Vagina (tissue), 2 donors: ENCODE data around the gene GLI3.

ENCODE experiments used
- POLR2A ChIP-seq, 2 donors: fragments of 450-650 bp; IDR thresholded peaks; one replicate each; pipeline ENCODE4 v1.6.1; 2017; ENCODE audit warnings: antibody characterized with exemption in 2 of 2, mild to moderate bottlenecking in 2 of 2, moderate library complexity in 2 of 2
- POLR2AphosphoS5 ChIP-seq, 2 donors: sonication (generic); formaldehyde crosslinking; IDR thresholded peaks; one replicate each; pipeline ENCODE4 v1.9.0; 2017; ENCODE audit warnings: antibody characterized with exemption in 2 of 2, mild to moderate bottlenecking in 2 of 2, low read depth in 1 of 2; ENCODE audit not compliant: insufficient read depth in 1 of 2
- TF ChIP-seq, protein P1 (sequence below), 3 experiments: fragments of 450-650 bp in 2 of 3; fragments of 200-600 bp in 1 of 3; sonication (generic) in 1 of 3; IDR thresholded peaks; one replicate each; pipeline ENCODE4 v1.5.1; 2017 to 2019; ENCODE audit warnings: antibody characterized with exemption in 3 of 3, mild to moderate bottlenecking in 2 of 3, moderate library complexity in 2 of 3

DNA sequence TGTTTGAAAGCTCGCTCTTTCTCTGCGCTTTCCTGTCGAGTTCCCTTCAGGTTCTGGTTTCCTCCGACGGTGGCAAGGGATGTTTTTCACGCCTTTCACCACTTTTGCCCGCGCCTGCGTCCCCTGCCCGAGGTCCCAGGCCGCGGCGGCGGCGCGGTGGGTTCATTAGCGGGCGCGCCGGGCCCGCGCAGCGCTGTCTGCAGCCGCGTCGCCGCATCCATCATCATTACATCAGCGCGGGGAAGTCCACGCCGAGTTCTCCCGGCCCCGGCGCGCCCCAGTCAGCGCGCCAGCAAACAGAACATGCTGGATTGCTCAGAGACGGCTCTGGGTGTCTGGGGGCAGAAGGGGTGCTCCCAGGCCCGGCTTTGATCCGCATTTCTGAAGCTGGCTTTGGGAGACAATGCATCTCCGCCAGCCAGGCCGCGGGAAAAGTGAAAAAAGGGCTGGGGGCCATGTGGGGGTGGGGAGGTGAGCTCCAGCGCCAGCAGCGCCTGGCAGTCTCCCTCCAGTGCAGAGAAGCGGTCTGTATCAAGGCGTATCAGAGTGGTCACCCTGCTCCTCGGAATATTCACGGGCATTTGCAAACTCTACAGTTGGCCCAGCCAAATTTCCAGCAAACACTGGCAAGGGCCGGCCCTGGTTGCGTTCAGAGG lies 8.9 kb downstream of the GLI3 start:
- TF ChIP-seq, protein P1, sequence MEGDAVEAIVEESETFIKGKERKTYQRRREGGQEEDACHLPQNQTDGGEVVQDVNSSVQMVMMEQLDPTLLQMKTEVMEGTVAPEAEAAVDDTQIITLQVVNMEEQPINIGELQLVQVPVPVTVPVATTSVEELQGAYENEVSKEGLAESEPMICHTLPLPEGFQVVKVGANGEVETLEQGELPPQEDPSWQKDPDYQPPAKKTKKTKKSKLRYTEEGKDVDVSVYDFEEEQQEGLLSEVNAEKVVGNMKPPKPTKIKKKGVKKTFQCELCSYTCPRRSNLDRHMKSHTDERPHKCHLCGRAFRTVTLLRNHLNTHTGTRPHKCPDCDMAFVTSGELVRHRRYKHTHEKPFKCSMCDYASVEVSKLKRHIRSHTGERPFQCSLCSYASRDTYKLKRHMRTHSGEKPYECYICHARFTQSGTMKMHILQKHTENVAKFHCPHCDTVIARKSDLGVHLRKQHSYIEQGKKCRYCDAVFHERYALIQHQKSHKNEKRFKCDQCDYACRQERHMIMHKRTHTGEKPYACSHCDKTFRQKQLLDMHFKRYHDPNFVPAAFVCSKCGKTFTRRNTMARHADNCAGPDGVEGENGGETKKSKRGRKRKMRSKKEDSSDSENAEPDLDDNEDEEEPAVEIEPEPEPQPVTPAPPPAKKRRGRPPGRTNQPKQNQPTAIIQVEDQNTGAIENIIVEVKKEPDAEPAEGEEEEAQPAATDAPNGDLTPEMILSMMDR (IDR thresholded peaks at IDR 0.05), result no peak
- TF ChIP-seq POLR2A (IDR thresholded peaks at IDR 0.05) (no peak), POLR2AphosphoS5 (IDR thresholded peaks at IDR 0.05; ENCODE audit: insufficient read depth in 1 of 2, low read depth in 1 of 2) (no peak)
